GM12878 (cell line): ENCODE measurements around the gene F13B. TPM values are rescaled to one million over a fixed set of nuclear protein-coding genes. Genes with fewer than 3 reads are reported as not detected.
"Not testable (repeated sequence)": the region's sequence is repeated elsewhere in the genome, so short reads cannot be mapped to it uniquely, and the experiment has no call there.

Source experiments
- ATAC-seq: fragments of 200-7000 bp; cut with Tn5 transposase; 3 replicates; pipeline ENCODE4 v1.9.1; 2020; ENCODE audit warnings: mild to moderate bottlenecking, moderate library complexity
- BruUV-seq: library from RNA; stranded (reverse); fragments of 400-500 nt; replicated peaks from 2 replicates; lab custom pipeline; 2021; lab: Mats Ljungman, UMichigan
- CTCF ChIA-PET: fragments of 300-600 bp; sonication (Branson Sonifier 250); formaldehyde crosslinking; extraction: SDS; loops from one replicate; lab custom pipeline; 2021; ENCODE audit warnings: inconsistent platforms; lab: Yijun Ruan, JAX
- POLR2A ChIA-PET: fragments of 350-600 bp; formaldehyde crosslinking; extraction: SDS; loops from one replicate; lab custom pipeline; 2021; ENCODE audit warnings: inconsistent platforms; lab: Charles Lee
- RAD21 ChIA-PET: fragments of 300-600 bp; sonication (Branson Sonifier 250); formaldehyde crosslinking; loops from one replicate; lab custom pipeline; 2023; ENCODE audit warnings: antibody characterized with exemption; ENCODE audit not compliant: unreplicated experiment; lab: Charles Lee
- SMC1A ChIA-PET: fragments of 300-600 bp; sonication (Branson Sonifier 250); formaldehyde crosslinking; loops from one replicate; lab custom pipeline; 2023; ENCODE audit not compliant: unreplicated experiment, uncharacterized antibody; lab: Charles Lee
- DNase-seq: peaks from one replicate; pipeline ENCODE4 v3.0.0-alpha.2; 2011; ENCODE audit warnings: low read depth, low spot score
- FAIRE-seq: peaks from 3 replicates; lab custom pipeline; 2011; peaks lifted over from hg19 to GRCh38; lab: Jason Lieb, UNC
- H2AFZ ChIP-seq: 2 replicates; pipeline ENCODE4 v1.6.0; 2011; ENCODE audit warnings: low read depth, low read length, control low read depth; ENCODE audit not compliant: control insufficient read depth
- H3K27ac ChIP-seq: 2 replicates; pipeline ENCODE4 v1.5.1; 2011; ENCODE audit warnings: control low read depth; ENCODE audit not compliant: control insufficient read depth, insufficient read depth
- H3K27me3 ChIP-seq, 2 experiments: replicated peaks in 1 of 2; 2 replicates each; pipeline versions ENCODE4 v1.6.0 to v1.6.1; 2011; ENCODE audit warnings: low read length in 1 of 2; ENCODE audit not compliant: control insufficient read depth in 2 of 2, insufficient read depth in 2 of 2
- H3K36me3 ChIP-seq, 2 experiments: 2 replicates each; pipeline ENCODE4 v1.5.1; 2011; ENCODE audit warnings: low read length in 1 of 2; ENCODE audit not compliant: control insufficient read depth in 2 of 2, insufficient read depth in 2 of 2
- H3K4me1 ChIP-seq: 2 replicates; pipeline ENCODE4 v1.6.1; 2011; ENCODE audit warnings: mild to moderate bottlenecking, low read length, moderate library complexity, mixed read lengths; ENCODE audit not compliant: control insufficient read depth, insufficient read depth
- H3K4me2 ChIP-seq: 2 replicates; pipeline ENCODE4 v1.6.0; 2011; ENCODE audit warnings: control low read depth; ENCODE audit not compliant: control insufficient read depth, insufficient read depth
- H3K4me3 ChIP-seq: fragments of 200-600 bp; sonication (generic); 2 replicates; pipeline ENCODE4 v1.5.1; 2016
- H3K79me2 ChIP-seq: 2 replicates; pipeline ENCODE4 v1.6.0; 2011; ENCODE audit warnings: low read length; ENCODE audit not compliant: control insufficient read depth, insufficient read depth
- H3K9ac ChIP-seq: 2 replicates; pipeline ENCODE4 v1.8.0; 2011; ENCODE audit warnings: low read length, control low read depth, mixed read lengths; ENCODE audit not compliant: control insufficient read depth, insufficient read depth
- H3K9me3 ChIP-seq: replicated peaks from 3 replicates; pipeline ENCODE4 v1.5.1; 2011; ENCODE audit warnings: mild to moderate bottlenecking, low read length; ENCODE audit not compliant: control insufficient read depth, insufficient read depth
- H4K20me1 ChIP-seq: 2 replicates; pipeline ENCODE4 v1.6.0; 2011; ENCODE audit not compliant: control insufficient read depth, insufficient read depth
- ATF3 ChIP-seq: IDR thresholded peaks from 2 replicates; pipeline ENCODE4 v1.6.1; 2011; ENCODE audit warnings: low read depth, mild to moderate bottlenecking, low read length, moderate library complexity, borderline replicate concordance; ENCODE audit errors: extremely low read depth
- CBX5 ChIP-seq: sonication (generic); IDR thresholded peaks from 2 replicates; pipeline ENCODE4 v1.6.1; 2016; ENCODE audit warnings: low read depth, moderate library complexity, mild to moderate bottlenecking, inconsistent platforms
- ETV6 ChIP-seq, 2 experiments: fragments of 450-650 bp in 1 of 2; IDR thresholded peaks in 1 of 2; conservative IDR thresholded peaks in 1 of 2; 2 replicates each; pipeline ENCODE4 v1.6.1; 2014; ENCODE audit warnings: antibody characterized with exemption in 1 of 2, borderline replicate concordance in 1 of 2, low read depth in 1 of 2, mild to moderate bottlenecking in 1 of 2, moderate library complexity in 1 of 2
- IKZF1 ChIP-seq: fragments of 450-650 bp; conservative IDR thresholded peaks from 2 replicates; pipeline ENCODE4 v1.6.1; 2017; ENCODE audit warnings: antibody characterized with exemption, mild to moderate bottlenecking
- IKZF2 ChIP-seq, 2 experiments: fragments of 450-650 bp; IDR thresholded peaks; 2 replicates each; pipeline ENCODE4 v1.6.1; 2017; ENCODE audit warnings: mild to moderate bottlenecking in 2 of 2, moderate library complexity in 2 of 2
- LARP7 ChIP-seq: fragments of 450-650 bp; IDR thresholded peaks from 2 replicates; pipeline ENCODE4 v1.6.1; 2017; ENCODE audit warnings: mild to moderate bottlenecking
- NRF1 ChIP-seq: conservative IDR thresholded peaks from 2 replicates; pipeline ENCODE4 v1.6.1; 2011; ENCODE audit warnings: mild to moderate bottlenecking, low read depth, low read length, improper control_type of control experiment
- SIX5 ChIP-seq: IDR thresholded peaks from 2 replicates; pipeline ENCODE4 v1.6.1; 2011; ENCODE audit warnings: mild to moderate bottlenecking, low read depth, low read length, moderate library complexity; ENCODE audit not compliant: severe bottlenecking
- SP1 ChIP-seq: IDR thresholded peaks from one replicate; pipeline ENCODE4 v1.6.1; 2011; ENCODE audit warnings: low read depth, low read length
- SREBF1 ChIP-seq: IDR thresholded peaks from 2 replicates; pipeline ENCODE4 v1.6.1; 2012; ENCODE audit warnings: mild to moderate bottlenecking, low read length
- SREBF2 ChIP-seq: IDR thresholded peaks from 2 replicates; pipeline ENCODE4 v1.6.1; 2012; ENCODE audit warnings: mild to moderate bottlenecking, low read length
- STAT1 ChIP-seq: fragments of 450-650 bp; conservative IDR thresholded peaks from 2 replicates; pipeline ENCODE4 v1.6.1; 2014; ENCODE audit warnings: antibody characterized with exemption, mild to moderate bottlenecking
- SUZ12 ChIP-seq: fragments of 200-600 bp; sonication (generic); IDR thresholded peaks from one replicate; pipeline ENCODE4 v1.6.1; 2018; ENCODE audit warnings: antibody characterized with exemption, mild to moderate bottlenecking; ENCODE audit not compliant: unreplicated experiment
- WRNIP1 ChIP-seq: IDR thresholded peaks from 2 replicates; pipeline ENCODE4 v1.6.1; 2011; ENCODE audit warnings: low read depth, low read length, improper control_type of control experiment, borderline replicate concordance
- WGBS: methylation state at CpG from one replicate; pipeline ENCODE4 v1.1.6; 2016; ENCODE audit warnings: low lambda C conversion rate; ENCODE audit not compliant: insufficient replicate concordance, insufficient coverage; ENCODE audit errors: missing lambda C conversion rate; 5-methylcytosine and 5-hydroxymethylcytosine counted together
- in situ Hi-C: fragments of 300-500 bp; cut with MboI; formaldehyde crosslinking; loops from 9 replicates; pipeline ENCODE4 v1.14.3; 2018; ENCODE audit warnings: mixed read lengths
- intact Hi-C: fragments of 100-400 bp; cut with micrococcal nuclease; formaldehyde crosslinking; loops from one replicate; pipeline ENCODE4 v1.14.2; 2022; ENCODE audit not compliant: unreplicated experiment
- polyA plus RNA-seq, 11 experiments: library from polyadenylated mRNA; depleted of rRNA in 4 of 11; unstranded in 6 of 11; stranded (reverse) in 5 of 11; fragments of >200 nt; fragmentation: Nextera tagmentation in 4 of 11; fragmentation: Illumina TruSeq in 1 of 11; extraction: Ambion mirVana in 4 of 11; extraction: Trizol in 1 of 11; gene quantifications; 1 replicate in 1 of 11; 2 replicates in 10 of 11; pipeline versions ENCODE4 v1.2.1 to v1.2.3, GENCODE V29; 2011 to 2016; ENCODE audit warnings: inconsistent platforms in 2 of 11, missing spikeins in 2 of 11, low read depth in 1 of 11
- total RNA-seq, 4 experiments: library from RNA; depleted of rRNA in 3 of 4; stranded (reverse); fragments of >200 nt in 3 of 4; fragmentation: Illumina TruSeq in 1 of 4; extraction: Trizol in 1 of 4; gene quantifications; 2 replicates each; pipeline versions ENCODE4 v1.2.1 to v1.2.3, GENCODE V29; 2013 to 2021

The F13B gene
- total and polyA plus RNA-seq, 10 of the 15 experiments (the other 5 are each of a cell fraction or from before 2014, with no cell fraction given) = 0.06 TPM; not detected in 9

GRCh38 chr1:197036861-197037260 is 30.2 kb downstream of the F13B start:
- WGBS = 91% methylated on average over 3 of the region's 3 CpGs
- Histone ChIP-seq H3K4me1 (no peaks in the 10 kb centered on the region), H2AFZ (no peak overlapping the region), H3K9me3 (no peaks in the 10 kb centered on the region), H3K79me2 (no peaks in the 10 kb centered on the region), H3K27ac (no peak overlapping the region), H3K4me3 (no peak overlapping the region), H4K20me1 (no peaks in the 10 kb centered on the region), H3K4me2 (no peak overlapping the region), H3K36me3 (no peaks in the 10 kb centered on the region), H3K9ac (no peak overlapping the region), H3K27me3 (no peaks in the 10 kb centered on the region)
- CTCF ChIA-PET = no interaction called here
- TF ChIP-seq SREBF2 (no peak), STAT1 (no peak), NRF1 (no peak), LARP7 (no peak), CBX5 (no peak), ETV6 (conservative IDR thresholded peaks at IDR 0.05 in 1 of 2, IDR thresholded peaks at IDR 0.05 in 1 of 2; ENCODE audit: borderline replicate concordance in 1 of 2, low read depth in 1 of 2) (no peak), ATF3 (no peak), IKZF1 (no peak), WRNIP1 (no peak), IKZF2 (IDR thresholded peaks at IDR 0.05) (no peak), SP1 (no peak), SIX5 (no peak), SUZ12 (no peak), SREBF1 (no peak)
- RAD21 ChIA-PET = no interaction called here
- no peak for FAIRE-seq
- no peak for DNase-seq
- no peak for ATAC-seq
- POLR2A ChIA-PET = interaction anchor here (0.6 to 0.8 kb wide), 2 partner anchors 169 to 294 kb away, joined by 3 to 5 read pairs; no protein-coding TSS in a partner anchor
- SMC1A ChIA-PET = interaction anchor here (1.0 kb wide), 1 partner anchor 34 kb away, joined by 3 read pairs; no protein-coding TSS in a partner anchor
- in situ Hi-C loops (no loop called here), intact Hi-C loops (no loop called here)
- no TSS peak for BruUV-seq

- BruUV-seq, H3K36me3 ChIP-seq, H3K4me2 ChIP-seq, H3K27me3 ChIP-seq, in situ Hi-C loops, intact Hi-C loops, FAIRE-seq, H2AFZ ChIP-seq, H3K9ac ChIP-seq, CTCF ChIA-PET, H3K9me3 ChIP-seq, H4K20me1 ChIP-seq, H3K79me2 ChIP-seq, SMC1A ChIA-PET, RAD21 ChIA-PET, H3K27ac ChIP-seq, H3K4me3 ChIP-seq, POLR2A ChIA-PET, ATAC-seq, H3K4me1 ChIP-seq, DNase-seq: not testable (repeated sequence)
- 18% methylated on average over 6 of the region's 6 CpGs for WGBS
Measured at GRCh38 chr1:197034631-197035339, 32.3 kb downstream of the F13B start.
